HG02798 (cell line): ENCODE measurements around the gene AFMID.
"Not testable (repeated sequence)": the region's sequence is repeated elsewhere in the genome, so short reads cannot be mapped to it uniquely, and the experiment has no call there.

ENCODE experiments used
- ATAC-seq: cut with Tn5 transposase; IDR thresholded peaks from one replicate; pipeline ENCODE4 v1.9.1; 2021; ENCODE audit warnings: mild to moderate bottlenecking; ENCODE audit not compliant: unreplicated experiment, poor library complexity

The AFMID gene

DNA sequence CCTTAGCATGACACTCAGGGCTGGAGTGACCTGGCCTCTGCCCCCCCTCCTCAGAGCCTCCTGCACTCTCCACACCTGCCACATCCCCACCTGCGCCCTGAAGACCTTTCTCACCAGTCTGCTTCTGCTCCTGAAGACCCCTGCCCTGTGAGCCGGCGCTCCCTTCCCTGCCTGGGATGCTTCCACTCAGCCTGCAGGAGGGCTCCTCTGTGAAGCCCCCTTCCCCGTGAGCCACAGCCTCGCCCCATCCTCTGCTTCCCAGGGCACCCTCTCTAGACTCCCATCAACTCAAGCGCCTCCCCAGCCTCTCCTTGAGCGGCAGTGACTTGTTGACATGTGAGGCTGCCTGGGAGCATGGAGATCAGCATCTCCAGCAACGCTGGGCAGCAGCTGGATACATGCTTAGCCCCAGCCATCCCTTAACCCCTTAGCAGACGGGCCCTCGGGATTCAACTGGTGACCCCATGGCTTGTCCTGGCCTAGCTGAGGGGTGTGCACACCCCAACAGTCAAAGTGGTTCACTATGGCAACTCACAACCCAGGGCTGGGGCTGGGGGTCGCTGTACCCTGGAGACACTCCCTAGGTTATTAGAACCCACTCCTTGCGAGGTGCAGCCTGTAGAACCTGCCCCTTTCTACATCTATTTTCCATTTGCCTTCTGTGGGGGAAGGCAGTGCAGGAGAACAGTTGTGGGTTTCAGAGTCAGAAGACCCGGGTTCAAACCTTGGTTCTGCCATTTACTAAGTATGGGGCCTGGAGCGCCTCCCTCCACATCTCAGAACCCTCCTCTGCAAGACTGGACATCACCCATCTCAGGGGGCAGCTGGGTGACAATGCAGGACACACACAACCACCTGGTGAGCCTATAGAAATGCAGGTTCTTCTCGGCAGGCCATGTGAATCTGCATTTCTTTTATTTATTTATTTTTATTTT, 65.8 kb downstream of the AFMID start:
- ATAC-seq, result no peak

GRCh38 chr17:78253636-78253945, 66.4 kb downstream of the AFMID start:
- ATAC-seq, result not testable (repeated sequence)

GRCh38 chr17:78253946-78254672, 66.9 kb downstream of the AFMID start:
- ATAC-seq, result peak; percentile 56

GRCh38 chr17:78255029-78255656, 68.0 kb downstream of the AFMID start:
- ATAC-seq, result no peak

DNA sequence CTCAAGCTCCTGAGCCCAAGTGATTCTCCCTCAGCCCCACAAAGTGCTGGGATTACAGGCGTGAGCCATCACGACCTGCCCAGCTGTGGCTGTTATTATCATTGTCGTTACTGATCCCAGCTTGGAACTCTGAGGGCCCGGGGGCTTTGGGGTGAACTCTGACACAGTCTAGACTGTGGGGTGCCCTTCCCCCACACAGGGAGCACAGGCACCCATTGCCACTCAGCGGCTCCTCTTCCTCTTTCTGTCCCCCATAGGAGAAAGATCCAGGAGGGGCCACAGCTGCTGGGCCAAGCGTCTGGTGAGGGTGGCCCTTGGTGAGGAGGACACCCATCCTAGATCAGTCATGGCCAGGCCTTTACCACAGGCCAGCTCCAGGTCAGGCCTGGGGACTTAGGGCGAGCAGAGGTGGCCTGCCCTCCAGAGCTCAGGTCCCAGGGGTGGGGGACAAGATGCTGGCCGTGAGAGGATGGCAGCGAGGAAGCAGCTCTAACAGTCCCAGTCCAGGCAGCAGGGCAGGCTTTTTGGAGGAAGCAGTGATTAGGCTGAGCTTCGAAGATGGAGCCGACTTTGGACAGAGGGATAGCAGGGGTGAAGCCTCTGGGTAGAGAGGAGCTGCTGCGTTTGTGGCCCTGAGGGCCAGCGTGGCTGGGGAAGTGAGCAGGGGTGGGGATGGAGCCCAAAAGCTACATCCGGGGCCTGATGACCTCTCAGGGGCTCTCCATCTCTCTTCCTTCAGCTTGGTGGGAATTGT, 69.0 kb downstream of the AFMID start:
- no peak for ATAC-seq

- ATAC-seq, result no peak
Measured at GRCh38 chr17:78256707-78257591, 69.8 kb downstream of the AFMID start.
